Stomach smooth muscle (tissue), 2 donors: ENCODE results near the gene DPF3.

ENCODE experiments used
- H3K27ac ChIP-seq: one replicate; pipeline ENCODE4 v1.7.0; 2013; ENCODE audit warnings: mild to moderate bottlenecking, low read length, inconsistent platforms
- H3K27me3 ChIP-seq, 2 donors: one replicate each; pipeline ENCODE4 v1.7.0; 2013; ENCODE audit warnings: low read length in 2 of 2; ENCODE audit not compliant: insufficient read depth in 2 of 2, control insufficient read depth in 1 of 2
- H3K36me3 ChIP-seq, 2 donors: one replicate each; pipeline ENCODE4 v1.7.0; 2013; ENCODE audit warnings: low read length in 2 of 2; ENCODE audit not compliant: control insufficient read depth in 2 of 2, insufficient read depth in 2 of 2
- H3K4me1 ChIP-seq: one replicate; pipeline ENCODE4 v1.7.0; 2013; ENCODE audit warnings: low read length; ENCODE audit not compliant: control insufficient read depth, insufficient read depth
- H3K4me3 ChIP-seq, 2 donors: one replicate each; pipeline ENCODE4 v1.7.0; 2013; ENCODE audit warnings: low read length in 2 of 2
- H3K9ac ChIP-seq, 2 donors: one replicate each; pipeline ENCODE4 v1.7.0; 2013; ENCODE audit warnings: low read length in 2 of 2, mild to moderate bottlenecking in 1 of 2
- H3K9me3 ChIP-seq, 2 donors: one replicate each; pipeline ENCODE4 v1.7.0; 2013; ENCODE audit warnings: low read length in 2 of 2; ENCODE audit not compliant: control insufficient read depth in 2 of 2
- donor health status: healthy.
- donor health status: Pancreatic carcinoma.

DPF3 gene

DNA sequence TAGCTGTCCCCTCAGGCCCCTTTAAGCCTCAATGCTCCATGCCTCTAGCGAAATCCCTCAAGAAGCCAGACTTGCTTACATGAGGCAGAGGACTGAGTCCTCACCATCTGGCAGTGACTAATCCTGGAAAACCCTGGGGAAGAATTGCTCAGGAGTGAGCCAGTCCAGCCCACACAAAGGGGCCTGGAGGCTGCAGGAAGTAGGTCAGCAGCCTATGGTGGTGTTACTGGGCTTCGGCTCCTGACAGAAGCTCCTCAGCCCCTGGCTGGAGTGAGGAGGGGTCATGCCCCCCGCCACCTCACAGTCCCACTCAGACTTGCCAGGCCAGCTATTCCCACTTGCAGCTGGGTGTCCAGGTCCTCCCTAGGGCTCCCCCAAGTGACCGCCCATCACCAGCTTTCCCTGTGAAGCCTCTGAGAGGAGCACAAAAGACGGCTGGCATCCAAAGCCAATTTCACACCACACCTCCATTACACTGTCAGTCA lies 250.5 kb downstream of the DPF3 start:
- no peaks in the 10 kb centered on the region for H3K27me3 ChIP-seq
- H3K4me3 ChIP-seq, result no peak overlapping the region
- no peaks in the 10 kb centered on the region for H3K36me3 ChIP-seq
- no peak overlapping the region for H3K9ac ChIP-seq
- H3K27ac ChIP-seq, result no peak overlapping the region
- H3K9me3 ChIP-seq, result peaks cover 0 to 10% of the 10 kb centered on the region in 2 donors
- H3K4me1 ChIP-seq, result peaks cover 5% of the 10 kb centered on the region

DNA sequence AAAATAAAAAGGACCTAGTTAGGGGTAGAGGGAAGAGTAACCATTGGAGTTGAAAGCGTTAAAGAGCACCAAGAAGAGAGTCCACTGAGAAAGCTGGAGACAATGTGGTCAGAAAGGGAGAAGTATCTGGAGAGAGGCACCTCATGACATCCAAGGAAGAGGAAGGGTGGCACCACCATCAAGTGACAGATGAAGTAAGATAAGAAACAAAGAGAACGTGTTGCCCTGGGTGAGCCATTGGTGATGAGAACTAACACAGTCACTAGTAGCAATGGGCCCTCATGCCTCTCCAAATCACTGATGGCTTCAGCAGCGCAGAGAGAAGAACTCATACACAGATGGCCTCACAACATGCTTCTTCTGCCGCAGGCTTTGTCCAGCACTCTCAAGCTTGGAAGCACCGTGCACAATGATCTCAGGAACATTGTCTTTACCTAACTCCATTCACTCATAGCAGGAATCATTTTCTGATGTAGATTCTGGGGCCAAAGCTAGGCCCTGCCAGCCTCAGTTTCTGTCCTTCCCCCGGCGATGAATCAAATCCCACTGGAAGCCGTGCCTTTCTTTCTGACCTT lies 252.9 kb downstream of the DPF3 start:
- peaks cover 0 to 10% of the 10 kb centered on the region in 2 donors for H3K9me3 ChIP-seq
- peaks cover 5% of the 10 kb centered on the region for H3K4me1 ChIP-seq
- H3K4me3 ChIP-seq, result no peak overlapping the region
- H3K27me3 ChIP-seq, result no peaks in the 10 kb centered on the region
- H3K36me3 ChIP-seq, result no peaks in the 10 kb centered on the region
- H3K9ac ChIP-seq, result no peak overlapping the region
- H3K27ac ChIP-seq, result no peak overlapping the region

DNA sequence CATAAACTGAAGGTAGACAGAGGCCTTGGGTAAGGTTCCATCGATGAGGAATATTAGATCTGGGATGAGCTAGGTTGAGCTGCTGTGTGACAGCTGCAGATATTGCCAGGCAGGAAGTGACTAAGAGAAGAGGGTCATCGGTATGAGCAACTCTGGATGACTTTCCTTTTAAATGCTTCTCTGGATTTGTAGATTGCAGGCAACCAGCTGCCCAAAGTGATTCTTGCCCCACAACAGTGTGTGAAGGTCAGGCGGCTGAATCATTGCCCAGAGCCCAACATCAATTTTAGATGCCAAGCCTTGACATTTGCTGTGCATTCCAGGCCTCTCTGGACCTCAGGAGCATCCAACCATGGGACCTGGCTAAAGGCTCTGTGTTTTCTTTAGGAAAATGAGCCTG lies 255.9 kb downstream of the DPF3 start:
- Histone ChIP-seq H3K27ac (no peak overlapping the region), H3K36me3 (no peaks in the 10 kb centered on the region), H3K9me3 (peaks cover 0 to 10% of the 10 kb centered on the region in 2 donors), H3K4me3 (no peak overlapping the region), H3K9ac (no peak overlapping the region), H3K27me3 (no peaks in the 10 kb centered on the region), H3K4me1 (peaks cover under 1% of the 10 kb centered on the region)

DNA sequence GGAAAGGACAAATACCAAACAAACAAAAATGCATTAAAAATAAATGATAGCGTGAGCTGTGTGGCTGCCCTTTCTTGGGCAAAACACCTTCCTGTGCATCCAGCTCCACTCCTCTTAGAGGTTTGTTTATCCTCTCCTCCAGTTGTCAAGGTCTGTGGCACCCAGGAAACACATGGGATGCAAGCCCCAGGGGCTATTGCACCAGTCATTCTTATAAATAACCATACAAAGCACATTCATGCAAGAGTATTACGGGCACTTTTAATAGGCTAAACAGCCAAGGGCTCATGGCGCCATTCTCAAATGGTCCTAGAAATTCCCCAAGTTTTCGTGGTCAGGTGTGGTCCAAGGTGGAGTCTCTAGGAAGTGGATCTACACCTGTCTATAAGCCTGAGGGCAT lies 257.0 kb downstream of the DPF3 start:
- H3K36me3 ChIP-seq, result no peaks in the 10 kb centered on the region
- H3K4me1 ChIP-seq, result no peaks in the 10 kb centered on the region
- no peaks in the 10 kb centered on the region for H3K27me3 ChIP-seq
- peaks cover 0 to 3% of the 10 kb centered on the region in 2 donors for H3K9me3 ChIP-seq
- H3K9ac ChIP-seq, result no peak overlapping the region
- H3K4me3 ChIP-seq, result no peak overlapping the region
- H3K27ac ChIP-seq, result no peak overlapping the region

DNA sequence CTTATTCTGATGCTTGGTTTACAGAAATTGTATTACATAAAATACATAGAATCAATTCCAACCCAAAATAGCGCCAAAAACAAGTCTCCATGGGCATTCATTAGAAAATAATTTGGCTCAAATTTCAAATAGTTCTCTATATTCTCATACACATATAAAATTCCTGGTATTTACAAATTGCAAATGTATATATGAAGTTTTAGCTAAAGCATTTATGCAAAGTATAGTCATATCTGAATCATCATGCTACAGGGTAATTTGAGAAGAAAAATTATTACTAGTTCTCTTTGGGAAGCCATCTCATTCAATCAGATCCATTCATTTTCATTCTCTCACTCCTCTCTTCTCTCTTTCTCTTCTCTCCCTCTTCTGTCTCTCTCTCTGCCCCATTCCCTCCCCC lies 257.8 kb downstream of the DPF3 start:
- Histone ChIP-seq H3K36me3 (no peaks in the 10 kb centered on the region), H3K27me3 (no peaks in the 10 kb centered on the region), H3K9me3 (no peaks in the 10 kb centered on the region), H3K4me3 (no peak overlapping the region), H3K4me1 (no peaks in the 10 kb centered on the region), H3K9ac (no peak overlapping the region), H3K27ac (no peak overlapping the region)

DNA sequence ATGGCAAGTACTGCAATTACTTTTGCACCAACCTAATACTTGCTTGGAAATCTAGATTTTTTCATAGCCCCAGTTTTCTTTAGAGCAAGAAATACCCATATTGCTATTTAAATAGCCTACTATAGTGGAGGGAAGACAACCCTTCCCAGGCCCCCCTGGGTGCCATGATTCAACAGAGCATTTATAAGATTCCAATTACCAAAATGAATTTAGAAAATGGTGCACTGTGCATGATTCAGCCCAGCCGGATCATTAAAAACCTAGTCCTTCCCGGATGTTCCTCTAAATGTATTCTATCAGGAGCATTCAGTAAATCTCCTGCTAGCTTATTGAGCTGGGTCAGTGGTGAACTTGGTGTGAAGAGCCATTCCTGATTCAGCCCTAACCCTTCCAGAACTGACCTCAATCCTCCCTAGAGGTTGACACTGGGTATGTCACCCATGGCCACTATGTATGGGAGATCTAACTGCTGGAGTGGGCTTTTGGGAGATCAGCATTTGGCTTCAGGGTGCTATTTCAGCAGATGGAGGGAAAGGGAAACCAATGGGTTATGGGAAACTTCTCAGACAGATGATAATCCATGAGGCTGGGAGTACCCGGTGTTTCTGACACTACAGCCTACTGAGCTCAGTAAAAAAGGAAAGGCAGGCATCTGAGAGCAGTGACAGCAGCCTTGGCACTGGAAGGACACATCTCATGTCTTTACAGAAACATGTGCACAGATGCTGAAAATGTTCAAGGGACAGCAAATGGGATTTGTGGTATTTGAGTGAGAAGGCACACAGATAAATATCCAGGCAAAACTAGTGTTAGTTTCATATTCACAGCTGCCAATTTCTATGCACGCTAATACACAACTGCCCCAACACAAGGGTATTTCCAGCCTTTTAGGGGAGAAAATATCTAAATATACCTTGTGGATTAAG lies 258.9 kb downstream of the DPF3 start:
- no peak overlapping the region for H3K27ac ChIP-seq
- no peaks in the 10 kb centered on the region for H3K9me3 ChIP-seq
- no peak overlapping the region for H3K9ac ChIP-seq
- no peaks in the 10 kb centered on the region for H3K27me3 ChIP-seq
- H3K4me3 ChIP-seq, result no peak overlapping the region
- H3K4me1 ChIP-seq, result no peaks in the 10 kb centered on the region
- no peaks in the 10 kb centered on the region for H3K36me3 ChIP-seq

DNA sequence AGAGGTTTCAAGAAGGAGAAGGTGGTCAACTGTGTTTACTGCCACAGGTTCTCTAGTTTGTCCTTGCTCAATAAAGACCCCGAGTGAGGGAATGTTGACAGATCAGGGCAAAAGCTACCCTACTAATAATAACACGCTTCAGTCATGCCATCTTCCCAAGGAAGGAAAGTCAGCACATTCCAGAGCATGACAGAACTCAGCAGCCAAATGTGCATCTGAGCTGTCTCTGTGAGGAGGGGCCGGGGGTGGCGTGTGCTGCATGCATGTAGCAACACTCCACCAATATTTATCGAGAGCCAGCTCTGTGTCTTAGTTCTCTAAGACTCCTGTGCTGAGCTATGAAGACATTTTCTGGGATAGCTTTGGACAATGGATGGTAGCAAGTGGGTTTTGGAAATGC lies 260.4 kb downstream of the DPF3 start:
- H3K27me3 ChIP-seq, result no peaks in the 10 kb centered on the region
- no peak overlapping the region for H3K4me3 ChIP-seq
- no peak overlapping the region for H3K9ac ChIP-seq
- H3K9me3 ChIP-seq, result no peaks in the 10 kb centered on the region
- H3K4me1 ChIP-seq, result no peaks in the 10 kb centered on the region
- no peaks in the 10 kb centered on the region for H3K36me3 ChIP-seq
- no peak overlapping the region for H3K27ac ChIP-seq

DNA sequence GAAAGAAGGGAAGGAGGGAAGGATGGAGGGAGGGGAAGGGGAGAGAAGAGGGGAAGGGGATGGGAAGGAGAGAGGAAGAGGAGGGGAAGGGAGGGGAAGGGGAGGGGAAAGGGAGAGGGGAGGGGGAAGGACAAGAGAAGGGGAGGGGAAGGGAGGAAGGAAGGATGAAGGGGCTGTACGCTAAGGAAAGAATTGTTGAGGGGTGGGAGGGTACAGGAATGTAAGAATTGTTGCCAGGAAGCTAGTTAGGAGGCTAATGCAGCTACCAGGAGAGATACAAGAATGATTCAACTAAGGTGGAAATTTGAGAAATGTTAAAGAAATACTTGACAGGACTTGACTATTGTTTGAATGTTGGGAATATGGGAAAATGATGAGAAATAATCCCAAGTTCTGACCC lies 261.2 kb downstream of the DPF3 start:
- Histone ChIP-seq H3K27ac (no peak overlapping the region), H3K4me1 (no peaks in the 10 kb centered on the region), H3K4me3 (no peak overlapping the region), H3K27me3 (no peaks in the 10 kb centered on the region), H3K36me3 (no peaks in the 10 kb centered on the region), H3K9ac (no peak overlapping the region), H3K9me3 (no peaks in the 10 kb centered on the region)

DNA sequence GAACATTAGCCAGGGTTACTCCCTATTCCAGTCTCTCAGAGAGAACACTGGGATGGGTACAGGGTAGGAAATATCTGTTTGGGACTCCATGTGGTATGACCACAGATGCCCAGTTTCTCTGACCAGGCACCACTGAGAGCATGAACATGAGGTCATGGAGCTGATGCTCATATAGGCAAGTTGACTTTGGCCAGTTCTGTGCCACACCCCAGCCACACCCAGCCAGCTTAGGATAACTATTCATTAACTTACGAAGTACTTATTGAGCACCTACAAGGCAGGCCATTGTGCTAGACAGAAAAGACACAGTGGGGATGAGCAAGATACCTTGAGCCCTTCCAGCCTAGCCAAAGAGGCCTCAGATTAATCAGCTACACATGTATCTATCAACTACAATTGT lies 262.5 kb downstream of the DPF3 start:
- H3K36me3 ChIP-seq, result no peaks in the 10 kb centered on the region
- H3K4me1 ChIP-seq, result no peaks in the 10 kb centered on the region
- H3K4me3 ChIP-seq, result no peak overlapping the region
- H3K9ac ChIP-seq, result no peak overlapping the region
- H3K27me3 ChIP-seq, result no peaks in the 10 kb centered on the region
- H3K27ac ChIP-seq, result no peak overlapping the region
- H3K9me3 ChIP-seq, result peaks cover 0 to 3% of the 10 kb centered on the region in 2 donors

DNA sequence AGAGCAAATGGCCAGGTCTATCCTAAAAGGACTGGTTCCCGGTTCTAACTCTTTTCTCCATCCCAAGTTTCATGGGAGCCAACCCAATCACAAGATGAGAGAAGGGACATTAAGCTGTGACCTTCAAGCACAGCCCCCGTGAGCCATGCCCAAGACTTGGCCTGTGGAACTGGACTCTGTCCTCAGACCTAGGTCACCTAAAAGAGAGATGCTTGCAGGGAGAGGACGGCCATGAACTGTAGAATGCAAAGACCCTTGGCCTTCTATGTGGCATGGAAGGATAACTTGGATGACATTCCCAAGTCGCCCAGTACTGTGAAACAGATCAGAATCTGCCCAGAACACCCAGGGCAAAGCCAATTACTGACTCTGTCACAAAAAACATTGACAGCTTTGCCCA lies 263.5 kb downstream of the DPF3 start:
- H3K4me1 ChIP-seq, result no peaks in the 10 kb centered on the region
- H3K4me3 ChIP-seq, result no peak overlapping the region
- no peak overlapping the region for H3K27ac ChIP-seq
- H3K9ac ChIP-seq, result no peak overlapping the region
- H3K36me3 ChIP-seq, result no peaks in the 10 kb centered on the region
- no peaks in the 10 kb centered on the region for H3K27me3 ChIP-seq
- H3K9me3 ChIP-seq, result peaks cover 0 to 3% of the 10 kb centered on the region in 2 donors

DNA sequence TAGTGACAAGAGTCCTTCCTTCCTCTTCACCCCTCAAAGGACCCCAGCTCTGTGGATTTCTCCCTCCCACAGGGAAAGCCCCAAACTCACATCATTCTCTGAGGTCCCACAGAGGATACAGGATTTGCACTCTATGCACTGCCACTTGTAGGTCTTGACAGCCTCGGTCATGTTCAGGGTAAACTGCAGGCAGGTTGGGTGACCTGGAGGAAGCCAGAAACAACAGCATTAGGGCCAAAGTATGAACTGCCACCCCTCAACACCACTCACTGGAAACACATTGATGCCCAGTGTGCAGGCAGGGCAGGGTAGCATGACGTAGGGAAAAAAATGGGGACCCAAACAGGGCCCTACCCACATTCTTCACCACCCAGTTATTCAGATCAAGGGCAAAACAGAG lies 264.4 kb downstream of the DPF3 start:
- H3K27ac ChIP-seq, result no peak overlapping the region
- H3K9me3 ChIP-seq, result peaks cover 0 to 3% of the 10 kb centered on the region in 2 donors
- H3K27me3 ChIP-seq, result no peaks in the 10 kb centered on the region
- no peaks in the 10 kb centered on the region for H3K4me1 ChIP-seq
- no peak overlapping the region for H3K9ac ChIP-seq
- H3K4me3 ChIP-seq, result no peak overlapping the region
- no peaks in the 10 kb centered on the region for H3K36me3 ChIP-seq
